ENCODE measurements around the gene C14orf93. TPM values are rescaled to one million over a fixed set of nuclear protein-coding genes. Genes with fewer than 3 reads are reported as not detected.

Gene C14orf93
- total RNA-seq, 4 donors from 2014 or later, result 17.1 to 41.2 (median 23.9) TPM

- 67 to 71% methylated on average over 5 to 7 of the region's 7 CpGs for WGBS, 2 donors (ENCODE audit: low coverage in 1 of 2)
Observed at GRCh38 chr14:23024612-23025075, 14.7 kb upstream of the C14orf93 start.

GRCh38 chr14:23023795-23024152 is 13.8 kb upstream of the C14orf93 start:
- Histone ChIP-seq H3K4me3 (no peak overlapping the region), H3K9me3 (no peaks in the 10 kb centered on the region), H3K27ac (no peak overlapping the region), H3K27me3 (no peaks in the 10 kb centered on the region), H3K4me1 (peaks cover 0 to 7% (median 0%) of the 10 kb centered on the region in 4 donors), H3K36me3 (peaks cover 0 to 28% (median 3%) of the 10 kb centered on the region in 4 donors)
- WGBS, 2 donors (ENCODE audit: low coverage in 1 of 2), result 95% methylated on average over 2 of the region's 2 CpGs; no CpG with 5 or more reads in 1 of the 2 donors
- in situ Hi-C loops (cut with MboI; ENCODE audit: low pct_ligation_motif_present in 1 of 4, low pct_unique_long_range_greater_than_20kb in 1 of 4, low sequenced_read_pairs in 3 of 4), result no loop called here
- intact Hi-C loops (cut with DNase I; ENCODE audit: low total_unique reads), result no loop called here
- DNase-seq, result no peak
- TF ChIP-seq POLR2A (IDR thresholded peaks at IDR 0.05) (no peak), CTCF (IDR thresholded peaks at IDR 0.05) (no peak), EP300 (IDR thresholded peaks at IDR 0.05; ENCODE audit: low read depth) (no peak), POLR2AphosphoS5 (IDR thresholded peaks at IDR 0.05) (no peak)

More at GRCh38 chr14:23024612-23025075, 14.7 kb upstream of the C14orf93 start:
- in situ Hi-C loops (cut with MboI; ENCODE audit: low pct_ligation_motif_present in 1 of 4, low pct_unique_long_range_greater_than_20kb in 1 of 4, low sequenced_read_pairs in 3 of 4) (no loop called here), intact Hi-C loops (cut with DNase I; ENCODE audit: low total_unique reads) (no loop called here)
- no peaks in the 10 kb centered on the region for H3K27me3 ChIP-seq
- no peak overlapping the region for H3K27ac ChIP-seq
- no peak overlapping the region for H3K4me3 ChIP-seq
- H3K9me3 ChIP-seq, result no peaks in the 10 kb centered on the region
- H3K36me3 ChIP-seq, result peaks cover 0 to 34% (median 7%) of the 10 kb centered on the region in 4 donors
- TF ChIP-seq POLR2AphosphoS5 (IDR thresholded peaks at IDR 0.05) (no peak), POLR2A (IDR thresholded peaks at IDR 0.05) (no peak), EP300 (IDR thresholded peaks at IDR 0.05; ENCODE audit: low read depth) (no peak), CTCF (IDR thresholded peaks at IDR 0.05) (no peak)
- peaks cover 0 to 14% (median 0%) of the 10 kb centered on the region in 4 donors for H3K4me1 ChIP-seq
- no peak for DNase-seq

GRCh38 chr14:23023022-23023794 is 13.3 kb upstream of the C14orf93 start:
- intact Hi-C loops (cut with DNase I; ENCODE audit: low total_unique reads) (no loop called here), in situ Hi-C loops (cut with MboI; ENCODE audit: low pct_ligation_motif_present in 1 of 4, low pct_unique_long_range_greater_than_20kb in 1 of 4, low sequenced_read_pairs in 3 of 4) (no loop called here)
- TF ChIP-seq POLR2AphosphoS5 (IDR thresholded peaks at IDR 0.05) (no peak), POLR2A (IDR thresholded peaks at IDR 0.05) (no peak), CTCF (IDR thresholded peaks at IDR 0.05) (no peak), EP300 (IDR thresholded peaks at IDR 0.05; ENCODE audit: low read depth) (no peak)
- H3K36me3 ChIP-seq, result peaks cover 0 to 25% (median 3%) of the 10 kb centered on the region in 4 donors
- DNase-seq, result no peak
- WGBS, 2 donors (ENCODE audit: low coverage in 1 of 2), result 88 to 91% methylated on average over 6 to 8 of the region's 8 CpGs
- H3K4me3 ChIP-seq, result no peak overlapping the region
- no peaks in the 10 kb centered on the region for H3K27me3 ChIP-seq
- H3K9me3 ChIP-seq, result no peaks in the 10 kb centered on the region
- peaks cover 0 to under 1% (median 0%) of the 10 kb centered on the region in 4 donors for H3K4me1 ChIP-seq
- H3K27ac ChIP-seq, result no peak overlapping the region

GRCh38 chr14:23021889-23022442 is 12.0 kb upstream of the C14orf93 start:
- Histone ChIP-seq H3K9me3 (no peaks in the 10 kb centered on the region), H3K27me3 (no peaks in the 10 kb centered on the region), H3K27ac (no peak overlapping the region), H3K4me1 (no peaks in the 10 kb centered on the region), H3K4me3 (no peak overlapping the region), H3K36me3 (peaks cover 0 to 17% (median 3%) of the 10 kb centered on the region in 4 donors)
- no peak for TF ChIP-seq POLR2A (IDR thresholded peaks at IDR 0.05)
- no peak for TF ChIP-seq EP300 (IDR thresholded peaks at IDR 0.05; ENCODE audit: low read depth)
- TF ChIP-seq POLR2AphosphoS5 (IDR thresholded peaks at IDR 0.05), result no peak
- no peak for TF ChIP-seq CTCF (IDR thresholded peaks at IDR 0.05)
- 76 to 82% methylated on average over 7 of the region's 7 CpGs for WGBS, 2 donors (ENCODE audit: low coverage in 1 of 2)
- in situ Hi-C loops (cut with MboI; ENCODE audit: low pct_ligation_motif_present in 1 of 4, low pct_unique_long_range_greater_than_20kb in 1 of 4, low sequenced_read_pairs in 3 of 4) (no loop called here), intact Hi-C loops (cut with DNase I; ENCODE audit: low total_unique reads) (no loop called here)
- DNase-seq, result no peak

All from transverse colon (tissue), 4 donors.